ENCODE results near the gene NXF3.
"Not testable (repeated sequence)": the region's sequence is repeated elsewhere in the genome, so short reads cannot be mapped to it uniquely, and the experiment has no call there.

GRCh38 chrX:103136528-103136927 lies 43.6 kb upstream of the NXF3 start:
- TF ChIP-seq CTCF (IDR thresholded peaks at IDR 0.05; ENCODE audit: low read depth, low read length, missing input control); REST (IDR thresholded peaks at IDR 0.05); RXRA (IDR thresholded peaks at IDR 0.05); GABPA (IDR thresholded peaks at IDR 0.05 in 1 of 2, conservative IDR thresholded peaks at IDR 0.05 in 1 of 2); YY1 (IDR thresholded peaks at IDR 0.05): not testable (repeated sequence)

All from liver (tissue), 3 donors.